ENCODE measurements around the gene RNF168.

GRCh38 chr3:196498297-196498696, 5.3 kb downstream of the RNF168 start:
- TF ChIP-seq POLR2A (IDR thresholded peaks at IDR 0.05) (no peak), POLR2AphosphoS5 (IDR thresholded peaks at IDR 0.05) (no peak), CTCF (IDR thresholded peaks at IDR 0.05) (no peak)

Data from breast epithelium (tissue), 3 donors.